ENCODE results near the gene ZBTB7C. TPM values are rescaled to one million over a fixed set of nuclear protein-coding genes. Genes with fewer than 3 reads are reported as not detected.

ZBTB7C gene
- total RNA-seq, 1 donor from 2014 or later = 0.57 TPM

- H3K27me3 Mint-ChIP-seq = peaks cover 68% of the 10 kb centered on the region
- no peak for TF ChIP-seq CTCF (IDR thresholded peaks at IDR 0.05; ENCODE audit: unreplicated experiment)
- no peak for DNase-seq (ENCODE audit: low spot score, unreplicated experiment)
- H3K27ac Mint-ChIP-seq = no peak overlapping the region
- H3K4me1 Mint-ChIP-seq (ENCODE audit: low read depth) = peaks cover 1% of the 10 kb centered on the region
- no peak overlapping the region for H3K4me3 Mint-ChIP-seq (ENCODE audit: low read depth)
- no peaks in the 10 kb centered on the region for H3K36me3 Mint-ChIP-seq (ENCODE audit: insufficient read depth)
- H3K9me3 Mint-ChIP-seq (ENCODE audit: low read depth) = no peaks in the 10 kb centered on the region
Observed at GRCh38 chr18:48417985-48418384, 8.8 kb upstream of the ZBTB7C start.

GRCh38 chr18:48413342-48413741 lies 4.2 kb upstream of the ZBTB7C start:
- H3K27ac Mint-ChIP-seq = no peak overlapping the region
- H3K4me1 Mint-ChIP-seq (ENCODE audit: low read depth) = peaks cover 4% of the 10 kb centered on the region
- no peaks in the 10 kb centered on the region for H3K36me3 Mint-ChIP-seq (ENCODE audit: insufficient read depth)
- peaks cover 68% of the 10 kb centered on the region for H3K27me3 Mint-ChIP-seq
- no peak for DNase-seq (ENCODE audit: low spot score, unreplicated experiment)
- no peak for TF ChIP-seq CTCF (IDR thresholded peaks at IDR 0.05; ENCODE audit: unreplicated experiment)
- no peak overlapping the region for H3K4me3 Mint-ChIP-seq (ENCODE audit: low read depth)
- H3K9me3 Mint-ChIP-seq (ENCODE audit: low read depth) = no peaks in the 10 kb centered on the region

GRCh38 chr18:48412339-48412929 lies 3.3 kb upstream of the ZBTB7C start:
- Mint-ChIP-seq H3K27me3 (peaks cover 71% of the 10 kb centered on the region), H3K9me3 (ENCODE audit: low read depth) (no peaks in the 10 kb centered on the region), H3K4me3 (ENCODE audit: low read depth) (no peak overlapping the region), H3K4me1 (ENCODE audit: low read depth) (peaks cover 8% of the 10 kb centered on the region), H3K36me3 (ENCODE audit: insufficient read depth) (no peaks in the 10 kb centered on the region), H3K27ac (no peak overlapping the region)
- no peak for DNase-seq (ENCODE audit: low spot score, unreplicated experiment)
- peak; percentile 76 for TF ChIP-seq CTCF (IDR thresholded peaks at IDR 0.05; ENCODE audit: unreplicated experiment)

- H3K27me3 Mint-ChIP-seq = peaks cover 72% of the 10 kb centered on the region
- no peak overlapping the region for H3K27ac Mint-ChIP-seq
- H3K9me3 Mint-ChIP-seq (ENCODE audit: low read depth) = no peaks in the 10 kb centered on the region
- no peaks in the 10 kb centered on the region for H3K36me3 Mint-ChIP-seq (ENCODE audit: insufficient read depth)
- H3K4me3 Mint-ChIP-seq (ENCODE audit: low read depth) = peak overlapping the region; percentile 69
- DNase-seq (ENCODE audit: low spot score, unreplicated experiment) = peak; percentile 89
- H3K4me1 Mint-ChIP-seq (ENCODE audit: low read depth) = peaks cover 8% of the 10 kb centered on the region
- peak; percentile 35 for TF ChIP-seq CTCF (IDR thresholded peaks at IDR 0.05; ENCODE audit: unreplicated experiment)
Observed at GRCh38 chr18:48410095-48410920, 1.1 kb upstream of the ZBTB7C start.

GRCh38 chr18:48409591-48410094 lies 460 bp upstream of the ZBTB7C start:
- Mint-ChIP-seq H3K36me3 (ENCODE audit: insufficient read depth) (no peaks in the 10 kb centered on the region), H3K4me3 (ENCODE audit: low read depth) (peak overlapping the region; percentile 69), H3K27me3 (peaks cover 76% of the 10 kb centered on the region), H3K27ac (no peak overlapping the region), H3K4me1 (ENCODE audit: low read depth) (peaks cover 8% of the 10 kb centered on the region), H3K9me3 (ENCODE audit: low read depth) (no peaks in the 10 kb centered on the region)
- DNase-seq (ENCODE audit: low spot score, unreplicated experiment) = peak; percentile 16
- TF ChIP-seq CTCF (IDR thresholded peaks at IDR 0.05; ENCODE audit: unreplicated experiment) = peak; percentile 10

Measured in progenitor cell of endocrine pancreas (in vitro differentiated cells).